ENCODE results near the gene SOHLH1. TPM values are rescaled to one million over a fixed set of nuclear protein-coding genes. Genes with fewer than 3 reads are reported as not detected.

The SOHLH1 gene
- polyA plus RNA-seq, 1 donor: not detected

GRCh38 chr9:135694414-135694813 is 4.9 kb downstream of the SOHLH1 start:
- WGBS (ENCODE audit: insufficient coverage, low lambda C conversion rate): no CpG with 5 or more reads among the region's 18 CpGs
- H3K36me3 ChIP-seq (ENCODE audit: control insufficient read depth, insufficient read depth, low read length): no peaks in the 10 kb centered on the region
- no peaks in the 10 kb centered on the region for H3K27me3 ChIP-seq (ENCODE audit: control insufficient read depth, insufficient read depth, low read length)
- no peak for DNase-seq
- no peaks in the 10 kb centered on the region for H3K4me1 ChIP-seq (ENCODE audit: control insufficient read depth, insufficient read depth, low read length)
- H3K27ac ChIP-seq (ENCODE audit: low read length): no peak overlapping the region
- H3K4me3 ChIP-seq (ENCODE audit: low read length): no peak overlapping the region
- no peaks in the 10 kb centered on the region for H3K9me3 ChIP-seq (ENCODE audit: control insufficient read depth, low read depth, low read length)

- H3K27me3 ChIP-seq (ENCODE audit: control insufficient read depth, insufficient read depth, low read length): no peaks in the 10 kb centered on the region
- no peak overlapping the region for H3K4me3 ChIP-seq (ENCODE audit: low read length)
- DNase-seq: no peak
- no peaks in the 10 kb centered on the region for H3K9me3 ChIP-seq (ENCODE audit: control insufficient read depth, low read depth, low read length)
- no peaks in the 10 kb centered on the region for H3K36me3 ChIP-seq (ENCODE audit: control insufficient read depth, insufficient read depth, low read length)
- H3K27ac ChIP-seq (ENCODE audit: low read length): no peak overlapping the region
- H3K4me1 ChIP-seq (ENCODE audit: control insufficient read depth, insufficient read depth, low read length): no peaks in the 10 kb centered on the region
- WGBS (ENCODE audit: insufficient coverage, low lambda C conversion rate): no CpG with 5 or more reads among the region's 11 CpGs
Observed at GRCh38 chr9:135693771-135694170, 5.5 kb downstream of the SOHLH1 start.

- DNase-seq: no peak
- whole genome bisulfite sequencing (ENCODE audit: insufficient coverage, low lambda C conversion rate): no CpG with 5 or more reads among the region's 16 CpGs
- Histone ChIP-seq H3K4me1 (ENCODE audit: control insufficient read depth, insufficient read depth, low read length) (no peaks in the 10 kb centered on the region), H3K27me3 (ENCODE audit: control insufficient read depth, insufficient read depth, low read length) (no peaks in the 10 kb centered on the region), H3K36me3 (ENCODE audit: control insufficient read depth, insufficient read depth, low read length) (no peaks in the 10 kb centered on the region), H3K4me3 (ENCODE audit: low read length) (no peak overlapping the region), H3K9me3 (ENCODE audit: control insufficient read depth, low read depth, low read length) (no peaks in the 10 kb centered on the region), H3K27ac (ENCODE audit: low read length) (no peak overlapping the region)
Observed at GRCh38 chr9:135693265-135693664, 6.0 kb downstream of the SOHLH1 start.

GRCh38 chr9:135692410-135692809 is 6.9 kb downstream of the SOHLH1 start:
- no peaks in the 10 kb centered on the region for H3K36me3 ChIP-seq (ENCODE audit: control insufficient read depth, insufficient read depth, low read length)
- H3K4me1 ChIP-seq (ENCODE audit: control insufficient read depth, insufficient read depth, low read length): no peaks in the 10 kb centered on the region
- H3K27me3 ChIP-seq (ENCODE audit: control insufficient read depth, insufficient read depth, low read length): no peaks in the 10 kb centered on the region
- no CpG with 5 or more reads among the region's 11 CpGs for WGBS (ENCODE audit: insufficient coverage, low lambda C conversion rate)
- H3K27ac ChIP-seq (ENCODE audit: low read length): no peak overlapping the region
- no peak overlapping the region for H3K4me3 ChIP-seq (ENCODE audit: low read length)
- DNase-seq: no peak
- H3K9me3 ChIP-seq (ENCODE audit: control insufficient read depth, low read depth, low read length): no peaks in the 10 kb centered on the region

GRCh38 chr9:135690836-135691570 is 8.3 kb downstream of the SOHLH1 start:
- no peak for DNase-seq
- WGBS (ENCODE audit: insufficient coverage, low lambda C conversion rate): no CpG with 5 or more reads among the region's 19 CpGs
- no peak overlapping the region for H3K4me3 ChIP-seq (ENCODE audit: low read length)
- H3K27ac ChIP-seq (ENCODE audit: low read length): no peak overlapping the region
- no peaks in the 10 kb centered on the region for H3K4me1 ChIP-seq (ENCODE audit: control insufficient read depth, insufficient read depth, low read length)
- H3K9me3 ChIP-seq (ENCODE audit: control insufficient read depth, low read depth, low read length): no peaks in the 10 kb centered on the region
- no peaks in the 10 kb centered on the region for H3K27me3 ChIP-seq (ENCODE audit: control insufficient read depth, insufficient read depth, low read length)
- H3K36me3 ChIP-seq (ENCODE audit: control insufficient read depth, insufficient read depth, low read length): no peaks in the 10 kb centered on the region

GRCh38 chr9:135689011-135689410 is 10.3 kb downstream of the SOHLH1 start:
- no peak for DNase-seq
- Histone ChIP-seq H3K27me3 (ENCODE audit: control insufficient read depth, insufficient read depth, low read length) (no peaks in the 10 kb centered on the region), H3K4me1 (ENCODE audit: control insufficient read depth, insufficient read depth, low read length) (no peaks in the 10 kb centered on the region), H3K9me3 (ENCODE audit: control insufficient read depth, low read depth, low read length) (no peaks in the 10 kb centered on the region), H3K36me3 (ENCODE audit: control insufficient read depth, insufficient read depth, low read length) (no peaks in the 10 kb centered on the region), H3K4me3 (ENCODE audit: low read length) (no peak overlapping the region), H3K27ac (ENCODE audit: low read length) (no peak overlapping the region)
- no CpG with 5 or more reads among the region's 10 CpGs for WGBS (ENCODE audit: insufficient coverage, low lambda C conversion rate)

GRCh38 chr9:135687216-135687615 is 12.1 kb downstream of the SOHLH1 start:
- Histone ChIP-seq H3K27me3 (ENCODE audit: control insufficient read depth, insufficient read depth, low read length) (no peaks in the 10 kb centered on the region), H3K4me1 (ENCODE audit: control insufficient read depth, insufficient read depth, low read length) (no peaks in the 10 kb centered on the region), H3K36me3 (ENCODE audit: control insufficient read depth, insufficient read depth, low read length) (no peaks in the 10 kb centered on the region), H3K9me3 (ENCODE audit: control insufficient read depth, low read depth, low read length) (no peaks in the 10 kb centered on the region), H3K27ac (ENCODE audit: low read length) (no peak overlapping the region), H3K4me3 (ENCODE audit: low read length) (no peak overlapping the region)
- DNase-seq: no peak
- WGBS (ENCODE audit: insufficient coverage, low lambda C conversion rate): no CpG with 5 or more reads among the region's 15 CpGs

- Histone ChIP-seq H3K36me3 (ENCODE audit: control insufficient read depth, insufficient read depth, low read length) (no peaks in the 10 kb centered on the region), H3K4me3 (ENCODE audit: low read length) (no peak overlapping the region), H3K4me1 (ENCODE audit: control insufficient read depth, insufficient read depth, low read length) (no peaks in the 10 kb centered on the region), H3K27ac (ENCODE audit: low read length) (no peak overlapping the region), H3K9me3 (ENCODE audit: control insufficient read depth, low read depth, low read length) (peaks cover 3% of the 10 kb centered on the region), H3K27me3 (ENCODE audit: control insufficient read depth, insufficient read depth, low read length) (no peaks in the 10 kb centered on the region)
- no CpG with 5 or more reads among the region's 17 CpGs for WGBS (ENCODE audit: insufficient coverage, low lambda C conversion rate)
- no peak for DNase-seq
Observed at GRCh38 chr9:135684691-135685090, 14.6 kb downstream of the SOHLH1 start.

- DNase-seq: no peak
- H3K4me3 ChIP-seq (ENCODE audit: low read length): no peak overlapping the region
- no peaks in the 10 kb centered on the region for H3K4me1 ChIP-seq (ENCODE audit: control insufficient read depth, insufficient read depth, low read length)
- peaks cover 3% of the 10 kb centered on the region for H3K9me3 ChIP-seq (ENCODE audit: control insufficient read depth, low read depth, low read length)
- no peaks in the 10 kb centered on the region for H3K36me3 ChIP-seq (ENCODE audit: control insufficient read depth, insufficient read depth, low read length)
- no CpG with 5 or more reads among the region's 15 CpGs for whole genome bisulfite sequencing (ENCODE audit: insufficient coverage, low lambda C conversion rate)
- H3K27me3 ChIP-seq (ENCODE audit: control insufficient read depth, insufficient read depth, low read length): no peaks in the 10 kb centered on the region
- H3K27ac ChIP-seq (ENCODE audit: low read length): no peak overlapping the region
Observed at GRCh38 chr9:135683401-135684034, 15.8 kb downstream of the SOHLH1 start.

- WGBS (ENCODE audit: insufficient coverage, low lambda C conversion rate): no CpG with 5 or more reads among the region's 5 CpGs
- no peaks in the 10 kb centered on the region for H3K27me3 ChIP-seq (ENCODE audit: control insufficient read depth, insufficient read depth, low read length)
- H3K36me3 ChIP-seq (ENCODE audit: control insufficient read depth, insufficient read depth, low read length): no peaks in the 10 kb centered on the region
- no peak overlapping the region for H3K27ac ChIP-seq (ENCODE audit: low read length)
- H3K4me3 ChIP-seq (ENCODE audit: low read length): no peak overlapping the region
- peaks cover 3% of the 10 kb centered on the region for H3K9me3 ChIP-seq (ENCODE audit: control insufficient read depth, low read depth, low read length)
- no peaks in the 10 kb centered on the region for H3K4me1 ChIP-seq (ENCODE audit: control insufficient read depth, insufficient read depth, low read length)
- DNase-seq: no peak
Observed at GRCh38 chr9:135681161-135681560, 18.1 kb downstream of the SOHLH1 start.

GRCh38 chr9:135680056-135680455 is 19.2 kb downstream of the SOHLH1 start:
- DNase-seq: no peak
- no peak overlapping the region for H3K27ac ChIP-seq (ENCODE audit: low read length)
- no peaks in the 10 kb centered on the region for H3K36me3 ChIP-seq (ENCODE audit: control insufficient read depth, insufficient read depth, low read length)
- 93% methylated on average over 6 of the region's 16 CpGs for WGBS (ENCODE audit: insufficient coverage, low lambda C conversion rate)
- H3K9me3 ChIP-seq (ENCODE audit: control insufficient read depth, low read depth, low read length): peaks cover 3% of the 10 kb centered on the region
- H3K4me3 ChIP-seq (ENCODE audit: low read length): no peak overlapping the region
- H3K27me3 ChIP-seq (ENCODE audit: control insufficient read depth, insufficient read depth, low read length): no peaks in the 10 kb centered on the region
- H3K4me1 ChIP-seq (ENCODE audit: control insufficient read depth, insufficient read depth, low read length): no peaks in the 10 kb centered on the region

Data from large intestine (tissue), 3 donors.